BE2C (cell line): Measurements from ENCODE around the gene ADGRL3.
"Not testable (repeated sequence)": the region's sequence is repeated elsewhere in the genome, so short reads cannot be mapped to it uniquely, and the experiment has no call there.

Source experiments
- DNase-seq: peaks from one replicate; pipeline ENCODE4 v3.0.0-alpha.2; 2020
- H3K27me3 ChIP-seq: fragments of 250-450 bp; sonication (Bioruptor Pico); 2 replicates; pipeline ENCODE4 v1.5.1; 2020; ENCODE audit warnings: mild to moderate bottlenecking
- H3K36me3 ChIP-seq: fragments of 250-450 bp; sonication (Bioruptor Pico); 2 replicates; pipeline ENCODE4 v1.5.1; 2020; ENCODE audit warnings: mild to moderate bottlenecking
- H3K4me1 ChIP-seq: fragments of 250-450 bp; sonication (Bioruptor Pico); 2 replicates; pipeline ENCODE4 v1.5.1; 2020
- H3K4me3 ChIP-seq: 2 replicates; pipeline ENCODE4 v1.5.1; 2011; ENCODE audit warnings: low read depth, low read length
- H3K9me3 ChIP-seq: fragments of 250-450 bp; sonication (Bioruptor Pico); 2 replicates; pipeline ENCODE4 v1.5.1; 2020
- TF ChIP-seq, protein P1 (sequence below): IDR thresholded peaks from 2 replicates; pipeline ENCODE4 v1.5.1; 2012; ENCODE audit warnings: mild to moderate bottlenecking, low read depth, low read length

Gene ADGRL3

DNA sequence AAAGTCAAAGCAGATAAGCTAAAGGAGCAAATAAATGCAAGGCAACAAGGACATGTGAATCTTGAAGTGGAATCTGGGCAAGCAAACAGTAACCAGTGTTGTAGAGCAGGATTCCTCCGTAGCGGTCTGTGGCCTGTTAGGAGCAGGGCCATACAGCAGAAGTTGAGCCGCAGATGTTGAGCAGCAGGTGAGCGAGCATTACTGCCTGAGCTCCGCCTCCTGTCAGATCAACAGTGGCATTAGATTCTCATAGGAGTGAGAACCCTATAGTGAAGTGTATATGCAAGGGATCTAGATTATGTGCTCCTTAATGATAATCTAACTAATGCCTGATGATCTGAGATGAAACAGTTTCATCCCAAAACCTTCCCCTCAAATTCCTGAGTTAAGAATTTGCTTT lies 550.7 kb downstream of the ADGRL3 start:
- no peaks in the 10 kb centered on the region for H3K36me3 ChIP-seq

DNA sequence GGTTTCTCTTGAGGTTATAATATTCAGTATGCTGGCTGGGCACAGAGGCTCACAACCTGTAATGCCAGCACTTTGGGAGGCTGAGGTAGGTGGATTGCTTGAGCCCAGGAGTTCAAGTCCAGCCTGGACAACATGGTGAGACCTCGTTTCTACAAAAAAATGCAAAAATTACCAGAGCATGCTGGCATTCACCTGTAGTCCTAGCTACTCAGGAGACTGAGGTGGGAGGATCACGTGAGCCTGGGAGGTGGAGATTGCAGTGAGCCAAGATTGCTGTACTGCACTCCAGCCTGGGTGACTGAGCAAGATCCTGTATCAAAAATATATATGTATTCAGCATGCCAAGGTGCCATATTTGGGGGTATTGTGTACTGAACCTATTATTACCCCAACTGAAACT lies 552.5 kb downstream of the ADGRL3 start:
- no peaks in the 10 kb centered on the region for H3K4me1 ChIP-seq
- H3K4me3 ChIP-seq: no peak overlapping the region
- H3K27me3 ChIP-seq: no peaks in the 10 kb centered on the region
- no peak for DNase-seq
- H3K36me3 ChIP-seq: no peaks in the 10 kb centered on the region
- H3K9me3 ChIP-seq: no peaks in the 10 kb centered on the region
- TF ChIP-seq, protein P1, sequence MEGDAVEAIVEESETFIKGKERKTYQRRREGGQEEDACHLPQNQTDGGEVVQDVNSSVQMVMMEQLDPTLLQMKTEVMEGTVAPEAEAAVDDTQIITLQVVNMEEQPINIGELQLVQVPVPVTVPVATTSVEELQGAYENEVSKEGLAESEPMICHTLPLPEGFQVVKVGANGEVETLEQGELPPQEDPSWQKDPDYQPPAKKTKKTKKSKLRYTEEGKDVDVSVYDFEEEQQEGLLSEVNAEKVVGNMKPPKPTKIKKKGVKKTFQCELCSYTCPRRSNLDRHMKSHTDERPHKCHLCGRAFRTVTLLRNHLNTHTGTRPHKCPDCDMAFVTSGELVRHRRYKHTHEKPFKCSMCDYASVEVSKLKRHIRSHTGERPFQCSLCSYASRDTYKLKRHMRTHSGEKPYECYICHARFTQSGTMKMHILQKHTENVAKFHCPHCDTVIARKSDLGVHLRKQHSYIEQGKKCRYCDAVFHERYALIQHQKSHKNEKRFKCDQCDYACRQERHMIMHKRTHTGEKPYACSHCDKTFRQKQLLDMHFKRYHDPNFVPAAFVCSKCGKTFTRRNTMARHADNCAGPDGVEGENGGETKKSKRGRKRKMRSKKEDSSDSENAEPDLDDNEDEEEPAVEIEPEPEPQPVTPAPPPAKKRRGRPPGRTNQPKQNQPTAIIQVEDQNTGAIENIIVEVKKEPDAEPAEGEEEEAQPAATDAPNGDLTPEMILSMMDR: no peak

More for the DNA sequence above, 550.7 kb downstream of the ADGRL3 start:
- no peaks in the 10 kb centered on the region for H3K4me1 ChIP-seq
- no peaks in the 10 kb centered on the region for H3K9me3 ChIP-seq
- TF ChIP-seq, protein P1: no peak
- no peaks in the 10 kb centered on the region for H3K27me3 ChIP-seq
- no peak for DNase-seq
- H3K4me3 ChIP-seq: no peak overlapping the region

DNA sequence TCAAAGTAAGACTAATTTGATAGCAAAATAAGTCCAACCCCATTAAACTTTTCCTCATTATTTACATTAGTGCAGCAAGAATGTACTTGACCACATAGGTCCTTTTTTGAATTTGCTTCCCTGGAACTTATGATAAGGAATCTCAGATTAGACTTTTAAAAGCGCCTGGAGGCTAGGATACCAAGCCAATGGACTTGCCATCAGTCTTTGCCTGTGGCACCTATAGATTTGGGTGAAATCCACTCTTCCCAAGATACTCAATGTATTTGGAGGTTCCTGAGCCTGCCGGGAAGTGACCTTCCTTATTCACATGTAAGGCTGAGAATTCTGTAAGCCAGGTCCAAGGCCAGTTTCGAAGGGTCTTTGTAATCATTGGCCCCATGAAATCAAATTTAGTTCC lies 553.6 kb downstream of the ADGRL3 start:
- H3K27me3 ChIP-seq: no peaks in the 10 kb centered on the region
- H3K4me1 ChIP-seq: no peaks in the 10 kb centered on the region
- DNase-seq: no peak
- no peaks in the 10 kb centered on the region for H3K9me3 ChIP-seq
- no peak overlapping the region for H3K4me3 ChIP-seq
- TF ChIP-seq, protein P1: no peak
- H3K36me3 ChIP-seq: no peaks in the 10 kb centered on the region

DNA sequence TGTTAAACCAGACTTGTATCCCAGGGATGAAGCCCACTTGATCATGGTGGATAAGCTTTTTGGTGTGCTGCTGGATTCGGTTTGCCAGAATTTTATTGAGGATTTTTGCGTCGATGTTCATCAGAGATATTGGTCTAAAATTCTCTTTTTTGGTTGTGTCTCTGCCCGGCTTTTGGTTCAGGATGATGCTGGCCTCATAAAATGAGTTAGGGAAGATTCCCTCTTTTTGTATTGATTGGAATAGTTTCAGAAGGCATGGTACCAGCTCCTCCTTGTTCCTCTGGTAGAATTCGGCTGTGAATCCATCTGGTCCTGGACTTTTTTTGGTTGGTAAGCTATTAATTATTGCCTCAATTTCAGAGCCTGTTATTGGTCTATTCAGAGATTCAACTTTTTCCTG lies 556.8 kb downstream of the ADGRL3 start:
- DNase-seq, H3K4me1 ChIP-seq, H3K4me3 ChIP-seq, H3K9me3 ChIP-seq, H3K36me3 ChIP-seq, H3K27me3 ChIP-seq: not testable (repeated sequence)

DNA sequence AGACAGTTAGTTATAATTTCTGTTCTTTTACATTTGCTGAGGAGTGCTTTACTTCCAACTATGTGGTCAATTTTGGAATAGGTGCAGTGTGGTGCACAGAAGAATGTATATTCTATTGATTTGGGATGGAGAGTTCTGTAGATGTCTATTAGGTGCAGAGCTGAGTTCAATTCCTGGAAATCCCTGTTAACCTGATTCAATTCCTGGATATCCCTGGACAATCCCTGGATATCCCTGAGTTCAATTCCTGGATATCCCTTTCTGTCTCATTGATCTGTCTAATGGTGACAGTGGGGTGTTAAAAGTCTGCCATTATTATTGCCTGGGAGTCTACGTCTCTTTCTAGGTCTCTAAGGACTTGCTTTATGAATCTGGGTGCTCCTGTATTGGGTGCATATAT lies 557.9 kb downstream of the ADGRL3 start:
- H3K4me1 ChIP-seq, H3K27me3 ChIP-seq, DNase-seq, H3K4me3 ChIP-seq, H3K9me3 ChIP-seq, H3K36me3 ChIP-seq: not testable (repeated sequence)

DNA sequence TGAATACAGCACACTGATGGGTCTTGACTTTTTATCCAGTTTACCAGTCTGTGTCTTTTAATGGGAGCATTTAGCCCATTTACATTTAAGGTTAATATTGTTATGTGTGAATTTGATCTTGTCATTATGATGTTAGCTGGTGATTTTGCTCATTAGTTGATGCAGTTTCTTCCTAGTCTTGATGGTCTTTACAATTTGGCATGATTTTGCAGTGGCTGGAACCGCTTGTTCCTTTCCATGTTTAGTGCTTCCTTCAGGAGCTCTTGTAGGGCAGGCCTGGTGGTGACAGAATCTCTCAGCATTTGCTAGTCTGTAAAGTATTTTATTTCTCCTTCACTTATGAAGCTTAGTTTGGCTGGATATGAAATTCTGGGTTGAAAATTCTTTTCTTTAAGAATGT lies 558.5 kb downstream of the ADGRL3 start:
- not testable (repeated sequence) for H3K36me3 ChIP-seq, H3K4me1 ChIP-seq, H3K4me3 ChIP-seq, H3K27me3 ChIP-seq, H3K9me3 ChIP-seq, DNase-seq

DNA sequence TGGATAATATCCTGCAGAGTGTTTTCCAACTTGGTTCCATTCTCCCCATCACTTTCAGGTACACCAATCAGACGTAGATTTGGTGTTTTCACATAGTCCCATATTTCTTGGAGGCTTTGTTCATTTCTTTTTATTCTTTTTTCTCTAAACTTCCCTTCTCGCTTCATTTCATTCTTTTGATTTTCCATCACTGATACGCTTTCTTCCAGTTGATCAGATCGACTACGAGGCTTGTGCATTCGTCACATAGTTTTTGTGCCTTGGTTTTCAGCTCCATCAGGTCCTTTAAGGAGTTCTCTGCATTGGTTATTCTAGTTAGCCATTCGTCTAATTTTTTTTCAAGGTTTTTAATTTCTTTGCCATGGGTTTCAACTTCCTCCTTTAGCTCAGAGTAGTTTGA lies 559.1 kb downstream of the ADGRL3 start:
- not testable (repeated sequence) for H3K9me3 ChIP-seq

DNA sequence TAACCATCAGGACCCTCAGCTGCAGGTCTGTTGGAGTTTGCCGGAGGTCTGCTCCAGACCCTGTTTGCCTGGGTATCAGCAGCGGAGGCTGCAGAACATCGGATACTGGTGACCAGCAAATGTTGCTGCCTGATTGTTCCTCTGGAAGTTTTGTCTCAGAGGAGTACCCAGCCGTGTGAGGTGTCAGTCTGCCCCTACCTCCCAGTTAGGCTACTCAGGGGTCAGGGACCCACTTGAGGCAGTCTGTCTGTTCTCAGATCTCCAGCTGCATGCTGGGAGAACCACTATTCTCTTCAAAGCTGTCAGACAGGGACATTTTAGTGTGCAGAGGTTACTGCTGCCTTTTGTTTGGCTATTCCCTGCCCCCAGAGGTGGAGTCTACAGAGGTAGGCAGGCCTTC lies 559.8 kb downstream of the ADGRL3 start:
- H3K27me3 ChIP-seq, H3K4me1 ChIP-seq, H3K9me3 ChIP-seq, H3K4me3 ChIP-seq, H3K36me3 ChIP-seq, DNase-seq: not testable (repeated sequence)

More for the DNA sequence above, 559.1 kb downstream of the ADGRL3 start:
- not testable (repeated sequence) for H3K36me3 ChIP-seq, H3K4me1 ChIP-seq, H3K4me3 ChIP-seq, H3K27me3 ChIP-seq, DNase-seq

DNA sequence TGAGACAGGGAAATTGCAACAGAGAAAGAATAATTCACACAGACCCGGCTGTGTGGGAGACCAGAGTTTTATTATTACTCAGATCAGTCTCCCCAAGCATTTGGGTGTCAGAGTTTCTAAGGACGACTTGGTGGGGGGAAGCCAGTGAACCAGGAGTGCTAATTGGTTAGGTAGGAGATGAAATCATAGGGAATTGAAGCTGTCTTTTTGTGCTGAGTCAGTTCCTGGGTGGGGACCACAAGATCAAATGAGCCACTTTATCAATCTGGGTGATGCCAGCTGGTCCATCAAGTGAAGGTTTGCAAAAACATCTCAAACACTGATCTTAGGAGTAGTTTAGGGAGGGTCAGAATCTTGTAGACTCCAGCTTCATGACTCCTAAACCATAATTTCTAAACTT lies 560.7 kb downstream of the ADGRL3 start:
- Histone ChIP-seq H3K36me3 (no peaks in the 10 kb centered on the region), H3K9me3 (no peaks in the 10 kb centered on the region)

More for the DNA sequence above, 560.7 kb downstream of the ADGRL3 start:
- TF ChIP-seq, protein P1: no peak
- H3K27me3 ChIP-seq: no peaks in the 10 kb centered on the region
- no peak overlapping the region for H3K4me3 ChIP-seq
- H3K4me1 ChIP-seq: no peaks in the 10 kb centered on the region
- no peak for DNase-seq
